ENCODE measurements around the gene ARHGAP26. TPM values are rescaled to one million over a fixed set of nuclear protein-coding genes. Genes with fewer than 3 reads are reported as not detected.

ARHGAP26 gene, protein sequence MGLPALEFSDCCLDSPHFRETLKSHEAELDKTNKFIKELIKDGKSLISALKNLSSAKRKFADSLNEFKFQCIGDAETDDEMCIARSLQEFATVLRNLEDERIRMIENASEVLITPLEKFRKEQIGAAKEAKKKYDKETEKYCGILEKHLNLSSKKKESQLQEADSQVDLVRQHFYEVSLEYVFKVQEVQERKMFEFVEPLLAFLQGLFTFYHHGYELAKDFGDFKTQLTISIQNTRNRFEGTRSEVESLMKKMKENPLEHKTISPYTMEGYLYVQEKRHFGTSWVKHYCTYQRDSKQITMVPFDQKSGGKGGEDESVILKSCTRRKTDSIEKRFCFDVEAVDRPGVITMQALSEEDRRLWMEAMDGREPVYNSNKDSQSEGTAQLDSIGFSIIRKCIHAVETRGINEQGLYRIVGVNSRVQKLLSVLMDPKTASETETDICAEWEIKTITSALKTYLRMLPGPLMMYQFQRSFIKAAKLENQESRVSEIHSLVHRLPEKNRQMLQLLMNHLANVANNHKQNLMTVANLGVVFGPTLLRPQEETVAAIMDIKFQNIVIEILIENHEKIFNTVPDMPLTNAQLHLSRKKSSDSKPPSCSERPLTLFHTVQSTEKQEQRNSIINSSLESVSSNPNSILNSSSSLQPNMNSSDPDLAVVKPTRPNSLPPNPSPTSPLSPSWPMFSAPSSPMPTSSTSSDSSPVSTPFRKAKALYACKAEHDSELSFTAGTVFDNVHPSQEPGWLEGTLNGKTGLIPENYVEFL
- 10 to 100 TPM; 22.3 to 40.7 (median 28.2) TPM for total RNA-seq

DNA sequence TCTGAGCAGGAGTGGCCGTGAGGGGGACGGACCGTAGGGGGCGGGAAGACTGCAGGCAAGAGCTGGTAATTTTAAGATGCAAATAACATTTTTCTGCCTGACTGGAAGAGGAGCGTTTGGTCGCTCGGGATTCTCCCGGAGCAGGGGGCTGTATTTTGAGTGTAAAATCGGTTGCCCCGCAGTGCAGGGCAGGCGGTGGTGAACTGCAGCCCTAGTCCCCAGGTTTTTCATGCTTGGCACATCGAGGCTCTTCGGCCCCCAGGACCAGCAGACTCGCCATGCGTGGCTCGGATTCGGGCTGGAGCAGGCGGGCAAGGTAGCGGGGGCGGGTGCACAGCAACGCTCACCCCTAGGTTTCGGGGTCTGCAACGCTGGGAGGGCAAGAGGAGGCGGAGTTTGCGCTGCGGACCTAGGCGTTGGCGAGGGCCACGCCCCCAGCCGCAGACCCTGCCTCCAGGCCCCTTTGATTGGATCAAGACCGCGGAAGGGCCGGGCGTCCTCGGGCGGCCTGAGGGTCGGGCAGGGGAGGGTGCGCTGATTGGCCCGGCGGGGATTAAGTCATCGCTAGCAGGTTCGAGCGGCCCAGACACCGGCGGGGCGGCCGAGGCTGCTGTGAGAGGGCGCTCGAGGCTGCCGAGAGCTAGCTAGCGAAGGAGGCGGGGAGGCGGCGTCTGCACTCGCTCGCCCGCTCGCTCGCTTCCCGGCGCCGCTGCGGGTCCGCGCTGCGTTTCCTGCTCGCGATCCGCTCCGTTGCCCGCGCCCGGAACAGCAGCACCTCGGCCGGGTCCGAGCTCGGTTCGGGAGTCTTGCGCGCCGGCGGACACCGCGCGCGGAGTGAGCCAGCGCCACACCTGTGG, at the start of gene ARHGAP26:
Gene ARHGAP26, plus strand, starts transcription at position 585 of the 857 bp plus-strand sequence. CDS start 385 bp downstream, outside the sequence.
- no peaks in the 10 kb centered on the region for H3K27me3 ChIP-seq
- 0% methylated on average over 44 of the region's 87 CpGs for WGBS
- TF ChIP-seq, protein P1, sequence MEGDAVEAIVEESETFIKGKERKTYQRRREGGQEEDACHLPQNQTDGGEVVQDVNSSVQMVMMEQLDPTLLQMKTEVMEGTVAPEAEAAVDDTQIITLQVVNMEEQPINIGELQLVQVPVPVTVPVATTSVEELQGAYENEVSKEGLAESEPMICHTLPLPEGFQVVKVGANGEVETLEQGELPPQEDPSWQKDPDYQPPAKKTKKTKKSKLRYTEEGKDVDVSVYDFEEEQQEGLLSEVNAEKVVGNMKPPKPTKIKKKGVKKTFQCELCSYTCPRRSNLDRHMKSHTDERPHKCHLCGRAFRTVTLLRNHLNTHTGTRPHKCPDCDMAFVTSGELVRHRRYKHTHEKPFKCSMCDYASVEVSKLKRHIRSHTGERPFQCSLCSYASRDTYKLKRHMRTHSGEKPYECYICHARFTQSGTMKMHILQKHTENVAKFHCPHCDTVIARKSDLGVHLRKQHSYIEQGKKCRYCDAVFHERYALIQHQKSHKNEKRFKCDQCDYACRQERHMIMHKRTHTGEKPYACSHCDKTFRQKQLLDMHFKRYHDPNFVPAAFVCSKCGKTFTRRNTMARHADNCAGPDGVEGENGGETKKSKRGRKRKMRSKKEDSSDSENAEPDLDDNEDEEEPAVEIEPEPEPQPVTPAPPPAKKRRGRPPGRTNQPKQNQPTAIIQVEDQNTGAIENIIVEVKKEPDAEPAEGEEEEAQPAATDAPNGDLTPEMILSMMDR (IDR thresholded peaks at IDR 0.05), result peak in 2 of 3 experiments; percentile 5 to 33
- TF ChIP-seq POLR2A (IDR thresholded peaks at IDR 0.05; ENCODE audit: low read depth), result peak; percentile 97
- TF ChIP-seq POLR2AphosphoS5 (IDR thresholded peaks at IDR 0.05), result peak; percentile 100
- TF ChIP-seq EP300 (IDR thresholded peaks at IDR 0.05), result no peak
- intact Hi-C loops (cut with DNase I), result loop anchor here (2.0 to 5.0 kb wide), 2 partner anchors 53 to 97 kb away; no protein-coding TSS in a partner anchor
- peaks cover 22 to 38% (median 28%) of the 10 kb centered on the region in 4 donors for H3K4me1 ChIP-seq
- peak within 1 kb of the TSS; percentile 81 to 92 (median 92) for H3K27ac ChIP-seq (replicated peaks in 1 of 4)
- H3K36me3 ChIP-seq, result no peaks in the 10 kb centered on the region
- no peaks in the 10 kb centered on the region for H3K9me3 ChIP-seq
- DNase-seq (ENCODE audit: extremely low spot score), result peak; percentile 99
- H3K4me3 ChIP-seq, result peak within 1 kb of the TSS; percentile 73 to 80 (median 78)

DNA sequence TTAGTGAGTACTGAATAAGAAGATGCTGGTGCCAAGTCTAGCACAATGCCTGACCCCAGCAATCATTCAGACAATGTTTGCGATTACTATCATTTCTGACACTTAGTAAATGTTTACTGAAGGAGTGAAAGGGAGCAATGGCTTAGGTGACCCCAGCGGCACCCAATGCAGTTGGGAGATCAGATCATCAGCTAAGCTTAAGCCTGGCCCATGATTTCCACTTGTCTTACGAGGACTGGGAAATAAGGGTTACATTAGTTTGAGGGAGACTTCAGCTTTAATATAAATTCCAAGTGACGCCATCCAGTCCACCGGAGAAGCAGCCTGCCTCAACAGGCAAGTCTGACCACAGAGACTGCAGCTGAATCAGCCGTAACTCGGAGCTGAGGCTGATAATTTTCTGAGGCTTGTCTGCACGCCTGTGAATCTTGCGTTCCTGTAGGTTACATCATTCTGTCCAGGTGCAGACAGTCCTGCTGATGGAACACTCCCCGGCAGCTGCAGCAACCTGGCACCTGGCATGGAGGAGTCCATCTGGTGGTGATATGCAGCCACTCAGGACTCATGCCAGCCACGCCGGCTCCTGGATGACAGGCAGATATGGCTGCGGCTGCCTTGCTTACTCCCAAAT, 49.4 kb upstream of the ARHGAP26 start:
- Histone ChIP-seq H3K27me3 (peaks cover 0 to 7% (median 0%) of the 10 kb centered on the region in 4 donors), H3K36me3 (no peaks in the 10 kb centered on the region), H3K9me3 (no peaks in the 10 kb centered on the region), H3K27ac (replicated peaks in 1 of 4) (no peak overlapping the region), H3K4me3 (no peak overlapping the region), H3K4me1 (peaks cover 11 to 23% (median 17%) of the 10 kb centered on the region in 4 donors)
- no peak for DNase-seq (ENCODE audit: extremely low spot score)
- TF ChIP-seq, protein P1 (IDR thresholded peaks at IDR 0.05), result no peak
- TF ChIP-seq POLR2AphosphoS5 (IDR thresholded peaks at IDR 0.05) (no peak), POLR2A (IDR thresholded peaks at IDR 0.05; ENCODE audit: low read depth) (no peak), EP300 (IDR thresholded peaks at IDR 0.05) (no peak)
- 75% methylated on average over 13 of the region's 13 CpGs for WGBS
- intact Hi-C loops (cut with DNase I), result no loop called here

DNA sequence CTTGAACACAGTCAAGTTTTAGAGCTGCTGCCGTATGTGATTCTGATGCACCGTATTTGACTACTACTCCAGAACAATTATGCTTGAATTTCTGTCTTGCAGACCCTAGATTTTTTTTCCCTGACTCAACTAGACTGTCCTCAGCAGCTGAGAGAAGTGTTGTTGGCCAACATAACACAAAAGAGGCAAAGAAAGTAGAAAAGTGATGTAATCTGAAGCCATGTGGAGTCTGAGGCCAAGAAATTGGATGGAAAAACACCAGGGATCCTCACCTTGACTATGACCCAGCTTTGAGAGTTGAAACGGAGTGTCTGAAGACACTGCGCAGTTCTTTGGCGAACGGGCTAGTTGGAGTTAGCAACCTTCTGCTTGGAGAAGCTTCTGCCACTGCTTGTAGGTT, 48.0 kb upstream of the ARHGAP26 start:
- DNase-seq (ENCODE audit: extremely low spot score), result no peak
- Histone ChIP-seq H3K36me3 (no peaks in the 10 kb centered on the region), H3K4me1 (peaks cover 7 to 26% (median 21%) of the 10 kb centered on the region in 4 donors), H3K4me3 (no peak overlapping the region), H3K27me3 (peaks cover 0 to 7% (median 0%) of the 10 kb centered on the region in 4 donors), H3K9me3 (no peaks in the 10 kb centered on the region), H3K27ac (replicated peaks in 1 of 4) (no peak overlapping the region)
- TF ChIP-seq POLR2A (IDR thresholded peaks at IDR 0.05; ENCODE audit: low read depth) (no peak), POLR2AphosphoS5 (IDR thresholded peaks at IDR 0.05) (no peak), EP300 (IDR thresholded peaks at IDR 0.05) (no peak)
- TF ChIP-seq, protein P1 (IDR thresholded peaks at IDR 0.05), result no peak
- 93% methylated on average over 6 of the region's 6 CpGs for WGBS
- intact Hi-C loops (cut with DNase I), result no loop called here

DNA sequence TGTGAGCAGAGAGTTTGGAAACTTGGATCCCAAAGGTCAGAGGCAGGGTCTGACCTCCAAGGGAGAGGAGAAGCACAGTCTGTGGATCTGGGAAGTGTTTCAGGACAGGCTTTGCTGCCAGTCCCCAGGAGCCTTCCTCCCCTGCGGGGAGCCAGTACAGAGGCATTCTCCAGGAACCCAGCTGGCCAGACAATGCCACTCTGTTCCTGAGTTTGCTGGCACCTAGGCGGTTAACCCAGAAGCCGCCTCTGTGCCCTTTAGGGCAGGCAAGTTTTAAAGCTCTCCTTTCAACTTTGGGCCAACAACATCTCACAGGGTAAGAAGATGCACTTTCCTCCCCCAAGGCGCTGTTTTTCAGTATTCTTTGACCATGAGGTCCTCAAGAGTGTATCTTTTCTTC, 47.3 kb upstream of the ARHGAP26 start:
- 91% methylated on average over 3 of the region's 4 CpGs for WGBS
- no peak for TF ChIP-seq POLR2A (IDR thresholded peaks at IDR 0.05; ENCODE audit: low read depth)
- TF ChIP-seq EP300 (IDR thresholded peaks at IDR 0.05), result no peak
- Histone ChIP-seq H3K36me3 (no peaks in the 10 kb centered on the region), H3K27ac (replicated peaks in 1 of 4) (no peak overlapping the region), H3K4me3 (no peak overlapping the region), H3K9me3 (no peaks in the 10 kb centered on the region), H3K27me3 (peaks cover 0 to 7% (median 0%) of the 10 kb centered on the region in 4 donors), H3K4me1 (peaks cover 2 to 19% (median 14%) of the 10 kb centered on the region in 4 donors)
- intact Hi-C loops (cut with DNase I), result no loop called here
- DNase-seq (ENCODE audit: extremely low spot score), result no peak
